ENCODE results near the gene CHRNG. TPM values are rescaled to one million over a fixed set of nuclear protein-coding genes. Genes with fewer than 3 reads are reported as not detected.
"Not testable (repeated sequence)": the region's sequence is repeated elsewhere in the genome, so short reads cannot be mapped to it uniquely, and the experiment has no call there.

Gene CHRNG
- total RNA-seq, 1 donor from 2014 or later = not detected

- Histone ChIP-seq H3K36me3 (ENCODE audit: insufficient read depth, low read length) (no peaks in the 10 kb centered on the region), H3K27ac (ENCODE audit: low read depth, low read length) (no peak overlapping the region), H3K4me3 (ENCODE audit: insufficient read depth, low read depth, low read length) (no peak overlapping the region), H3K4me2 (ENCODE audit: low read length) (no peak overlapping the region), H2AFZ (ENCODE audit: low read depth, low read length) (no peak overlapping the region), H3K79me2 (ENCODE audit: insufficient read depth, low read length) (no peaks in the 10 kb centered on the region), H3K9me3 (ENCODE audit: insufficient read depth, low read depth, low read length) (no peaks in the 10 kb centered on the region), H4K20me1 (ENCODE audit: insufficient read depth, low read length) (no peaks in the 10 kb centered on the region), H3K4me1 (ENCODE audit: insufficient read depth, low read length) (no peaks in the 10 kb centered on the region), H3K9ac (ENCODE audit: low read length) (no peak overlapping the region), H3K27me3 (ENCODE audit: insufficient read depth, low read length) (peaks cover 2% of the 10 kb centered on the region)
- H3K36me3 Mint-ChIP-seq (ENCODE audit: low read depth, unreplicated experiment) = no peaks in the 10 kb centered on the region
- TF ChIP-seq CTCF (IDR thresholded peaks at IDR 0.05; ENCODE audit: insufficient read depth, low read depth, low read length) (no peak), EZH2 (IDR thresholded peaks at IDR 0.05; ENCODE audit: insufficient read depth, low read length) (no peak)
- peaks cover 36% of the 10 kb centered on the region for H3K27me3 Mint-ChIP-seq (ENCODE audit: low read depth, unreplicated experiment)
- no peak overlapping the region for H3K4me3 Mint-ChIP-seq (ENCODE audit: unreplicated experiment)
- H3K4me1 Mint-ChIP-seq (ENCODE audit: low read depth, unreplicated experiment) = peaks cover 4% of the 10 kb centered on the region
- H3K9me3 Mint-ChIP-seq (ENCODE audit: unreplicated experiment) = no peaks in the 10 kb centered on the region
- FAIRE-seq (no peak), DNase-seq (ENCODE audit: low read depth) (no peak)
- no peak overlapping the region for H3K27ac Mint-ChIP-seq (ENCODE audit: unreplicated experiment)
These were observed 8.7 kb upstream of the CHRNG start for GRCh38 chr2:232530626-232531260.

GRCh38 chr2:232532419-232532818 lies 7.1 kb upstream of the CHRNG start:
- Histone ChIP-seq H3K4me1 (ENCODE audit: insufficient read depth, low read length) (no peaks in the 10 kb centered on the region), H3K4me3 (ENCODE audit: insufficient read depth, low read depth, low read length) (no peak overlapping the region), H3K27me3 (ENCODE audit: insufficient read depth, low read length) (peaks cover 2% of the 10 kb centered on the region), H2AFZ (ENCODE audit: low read depth, low read length) (no peak overlapping the region), H3K9me3 (ENCODE audit: insufficient read depth, low read depth, low read length) (peaks cover 4% of the 10 kb centered on the region), H3K27ac (ENCODE audit: low read depth, low read length) (no peak overlapping the region), H3K9ac (ENCODE audit: low read length) (no peak overlapping the region), H3K79me2 (ENCODE audit: insufficient read depth, low read length) (no peaks in the 10 kb centered on the region), H3K36me3 (ENCODE audit: insufficient read depth, low read length) (no peaks in the 10 kb centered on the region), H4K20me1 (ENCODE audit: insufficient read depth, low read length) (no peaks in the 10 kb centered on the region), H3K4me2 (ENCODE audit: low read length) (no peak overlapping the region)
- H3K9me3 Mint-ChIP-seq (ENCODE audit: unreplicated experiment) = peaks cover 3% of the 10 kb centered on the region
- DNase-seq (ENCODE audit: low read depth) (no peak), FAIRE-seq (no peak)
- TF ChIP-seq CTCF (IDR thresholded peaks at IDR 0.05; ENCODE audit: insufficient read depth, low read depth, low read length) (no peak), EZH2 (IDR thresholded peaks at IDR 0.05; ENCODE audit: insufficient read depth, low read length) (no peak)
- peaks cover 31% of the 10 kb centered on the region for H3K27me3 Mint-ChIP-seq (ENCODE audit: low read depth, unreplicated experiment)
- no peak overlapping the region for H3K4me3 Mint-ChIP-seq (ENCODE audit: unreplicated experiment)
- no peak overlapping the region for H3K27ac Mint-ChIP-seq (ENCODE audit: unreplicated experiment)
- peaks cover 4% of the 10 kb centered on the region for H3K36me3 Mint-ChIP-seq (ENCODE audit: low read depth, unreplicated experiment)
- H3K4me1 Mint-ChIP-seq (ENCODE audit: low read depth, unreplicated experiment) = peaks cover 4% of the 10 kb centered on the region

GRCh38 chr2:232532821-232533220 lies 6.7 kb upstream of the CHRNG start:
- H3K9me3 Mint-ChIP-seq (ENCODE audit: unreplicated experiment); H3K9me3 ChIP-seq (ENCODE audit: insufficient read depth, low read depth, low read length); H3K4me1 ChIP-seq (ENCODE audit: insufficient read depth, low read length); H3K27me3 ChIP-seq (ENCODE audit: insufficient read depth, low read length); H3K27ac Mint-ChIP-seq (ENCODE audit: unreplicated experiment); H2AFZ ChIP-seq (ENCODE audit: low read depth, low read length); H3K4me3 ChIP-seq (ENCODE audit: insufficient read depth, low read depth, low read length); H3K36me3 ChIP-seq (ENCODE audit: insufficient read depth, low read length); H3K9ac ChIP-seq (ENCODE audit: low read length); DNase-seq (ENCODE audit: low read depth); H3K4me2 ChIP-seq (ENCODE audit: low read length); FAIRE-seq; H4K20me1 ChIP-seq (ENCODE audit: insufficient read depth, low read length); H3K79me2 ChIP-seq (ENCODE audit: insufficient read depth, low read length); H3K36me3 Mint-ChIP-seq (ENCODE audit: low read depth, unreplicated experiment); H3K4me1 Mint-ChIP-seq (ENCODE audit: low read depth, unreplicated experiment); H3K4me3 Mint-ChIP-seq (ENCODE audit: unreplicated experiment); H3K27ac ChIP-seq (ENCODE audit: low read depth, low read length): not testable (repeated sequence)
- H3K27me3 Mint-ChIP-seq (ENCODE audit: low read depth, unreplicated experiment) = peaks cover 27% of the 10 kb centered on the region
